T-helper 1 cell treated with Interleukin-12 subunit alpha and Interleukin-12 subunit beta and Interleukin-4 antibody, amounts not matched to agents 30 μg/mL and 1 μg/mL, for 36 hours (primary cell): ENCODE data around the gene NEK4.

ENCODE experiments used
- H3K27ac Mint-ChIP-seq: one replicate; pipeline ENCODE4 v1.8.0; 2021; ENCODE audit warnings: mild to moderate bottlenecking, mixed read lengths
- H3K27me3 Mint-ChIP-seq: one replicate; pipeline ENCODE4 v1.8.0; 2021; ENCODE audit warnings: low read depth, mixed read lengths
- H3K36me3 Mint-ChIP-seq: one replicate; pipeline ENCODE4 v1.8.0; 2021; ENCODE audit warnings: low read depth, mixed read lengths
- H3K4me1 Mint-ChIP-seq: one replicate; pipeline ENCODE4 v1.8.0; 2021; ENCODE audit warnings: low read depth, mixed read lengths
- H3K4me3 Mint-ChIP-seq: one replicate; pipeline ENCODE4 v1.8.0; 2021; ENCODE audit warnings: mild to moderate bottlenecking, moderate library complexity, mixed read lengths
- H3K9me3 Mint-ChIP-seq: one replicate; pipeline ENCODE4 v1.8.0; 2021; ENCODE audit warnings: mixed read lengths

Gene NEK4

GRCh38 chr3:52695798-52696671, 74.7 kb downstream of the NEK4 start:
- Mint-ChIP-seq H3K36me3 (peaks cover 52% of the 10 kb centered on the region), H3K9me3 (no peaks in the 10 kb centered on the region), H3K4me3 (no peak overlapping the region), H3K27me3 (no peaks in the 10 kb centered on the region), H3K27ac (no peak overlapping the region), H3K4me1 (peaks cover 8% of the 10 kb centered on the region)

- H3K4me1 Mint-ChIP-seq: peaks cover 10% of the 10 kb centered on the region
- H3K36me3 Mint-ChIP-seq: peaks cover 62% of the 10 kb centered on the region
- H3K27me3 Mint-ChIP-seq: no peaks in the 10 kb centered on the region
- H3K9me3 Mint-ChIP-seq: no peaks in the 10 kb centered on the region
- no peak overlapping the region for H3K4me3 Mint-ChIP-seq
- H3K27ac Mint-ChIP-seq: no peak overlapping the region
Measured at GRCh38 chr3:52694528-52695189, 76.1 kb downstream of the NEK4 start.

- peak overlapping the region; percentile 45 for H3K27ac Mint-ChIP-seq
- H3K4me3 Mint-ChIP-seq: no peak overlapping the region
- peaks cover 74% of the 10 kb centered on the region for H3K36me3 Mint-ChIP-seq
- H3K27me3 Mint-ChIP-seq: no peaks in the 10 kb centered on the region
- peaks cover 17% of the 10 kb centered on the region for H3K4me1 Mint-ChIP-seq
- H3K9me3 Mint-ChIP-seq: no peaks in the 10 kb centered on the region
Measured at GRCh38 chr3:52693071-52693470, 77.7 kb downstream of the NEK4 start.

- Mint-ChIP-seq H3K27me3 (no peaks in the 10 kb centered on the region), H3K4me3 (no peak overlapping the region), H3K9me3 (no peaks in the 10 kb centered on the region), H3K36me3 (peaks cover 83% of the 10 kb centered on the region), H3K27ac (no peak overlapping the region), H3K4me1 (peaks cover 24% of the 10 kb centered on the region)
Measured at GRCh38 chr3:52690560-52690959, 80.2 kb downstream of the NEK4 start.

- H3K27ac Mint-ChIP-seq: no peak overlapping the region
- no peaks in the 10 kb centered on the region for H3K27me3 Mint-ChIP-seq
- H3K4me3 Mint-ChIP-seq: no peak overlapping the region
- H3K36me3 Mint-ChIP-seq: peaks cover 73% of the 10 kb centered on the region
- H3K4me1 Mint-ChIP-seq: peaks cover 31% of the 10 kb centered on the region
- H3K9me3 Mint-ChIP-seq: no peaks in the 10 kb centered on the region
Measured at GRCh38 chr3:52689151-52689550, 81.6 kb downstream of the NEK4 start.

- Mint-ChIP-seq H3K27ac (peak overlapping the region; percentile 15), H3K9me3 (no peaks in the 10 kb centered on the region), H3K27me3 (no peaks in the 10 kb centered on the region), H3K4me1 (peaks cover 36% of the 10 kb centered on the region), H3K4me3 (no peak overlapping the region), H3K36me3 (peaks cover 64% of the 10 kb centered on the region)
Measured at GRCh38 chr3:52688266-52688665, 82.5 kb downstream of the NEK4 start.

GRCh38 chr3:52685709-52686691, 84.7 kb downstream of the NEK4 start, which contains the start of the genes GNL3 and PBRM1:
Gene GNL3 (plus strand): TSS chr3:52686032. CDS start chr3:52686093, 61 bp downstream.
Gene PBRM1 (minus strand): TSS chr3:52685913.
- H3K36me3 Mint-ChIP-seq: peaks cover 56% of the 10 kb centered on the region
- no peaks in the 10 kb centered on the region for H3K27me3 Mint-ChIP-seq
- peaks cover 49% of the 10 kb centered on the region for H3K4me1 Mint-ChIP-seq
- H3K4me3 Mint-ChIP-seq: peak within 1 kb of the TSS; percentile 99
- H3K27ac Mint-ChIP-seq: peak within 1 kb of the TSS; percentile 98
- no peaks in the 10 kb centered on the region for H3K9me3 Mint-ChIP-seq

- no peaks in the 10 kb centered on the region for H3K27me3 Mint-ChIP-seq
- H3K4me1 Mint-ChIP-seq: peaks cover 47% of the 10 kb centered on the region
- H3K27ac Mint-ChIP-seq: peak overlapping the region; percentile 93
- peaks cover 51% of the 10 kb centered on the region for H3K36me3 Mint-ChIP-seq
- H3K4me3 Mint-ChIP-seq: peak overlapping the region; percentile 90
- no peaks in the 10 kb centered on the region for H3K9me3 Mint-ChIP-seq
Measured at GRCh38 chr3:52685285-52685708, 85.4 kb downstream of the NEK4 start.

GRCh38 chr3:52684184-52684583, 86.6 kb downstream of the NEK4 start:
- peaks cover 50% of the 10 kb centered on the region for H3K36me3 Mint-ChIP-seq
- peaks cover 51% of the 10 kb centered on the region for H3K4me1 Mint-ChIP-seq
- H3K27me3 Mint-ChIP-seq: no peaks in the 10 kb centered on the region
- no peaks in the 10 kb centered on the region for H3K9me3 Mint-ChIP-seq
- H3K27ac Mint-ChIP-seq: peak overlapping the region; percentile 93
- peak overlapping the region; percentile 90 for H3K4me3 Mint-ChIP-seq

GRCh38 chr3:52683611-52684010, 87.1 kb downstream of the NEK4 start:
- Mint-ChIP-seq H3K4me3 (peak overlapping the region; percentile 31), H3K36me3 (peaks cover 51% of the 10 kb centered on the region)

GRCh38 chr3:52682016-52682415, 88.7 kb downstream of the NEK4 start:
- Mint-ChIP-seq H3K27ac (peak overlapping the region; percentile 53), H3K4me3 (no peak overlapping the region)

More at GRCh38 chr3:52683611-52684010, 87.1 kb downstream of the NEK4 start:
- peak overlapping the region; percentile 93 for H3K27ac Mint-ChIP-seq
- H3K27me3 Mint-ChIP-seq: no peaks in the 10 kb centered on the region
- peaks cover 51% of the 10 kb centered on the region for H3K4me1 Mint-ChIP-seq
- no peaks in the 10 kb centered on the region for H3K9me3 Mint-ChIP-seq

GRCh38 chr3:52681596-52681995, 89.1 kb downstream of the NEK4 start:
- Mint-ChIP-seq H3K4me1 (peaks cover 41% of the 10 kb centered on the region), H3K4me3 (no peak overlapping the region), H3K36me3 (peaks cover 44% of the 10 kb centered on the region), H3K27me3 (no peaks in the 10 kb centered on the region), H3K27ac (no peak overlapping the region), H3K9me3 (no peaks in the 10 kb centered on the region)

More at GRCh38 chr3:52682016-52682415, 88.7 kb downstream of the NEK4 start:
- peaks cover 44% of the 10 kb centered on the region for H3K36me3 Mint-ChIP-seq
- H3K4me1 Mint-ChIP-seq: peaks cover 45% of the 10 kb centered on the region
- no peaks in the 10 kb centered on the region for H3K27me3 Mint-ChIP-seq
- no peaks in the 10 kb centered on the region for H3K9me3 Mint-ChIP-seq

GRCh38 chr3:52679811-52680210, 90.9 kb downstream of the NEK4 start:
- Mint-ChIP-seq H3K27ac (peak overlapping the region; percentile 11), H3K27me3 (no peaks in the 10 kb centered on the region), H3K36me3 (peaks cover 44% of the 10 kb centered on the region), H3K4me1 (peaks cover 40% of the 10 kb centered on the region), H3K4me3 (no peak overlapping the region), H3K9me3 (no peaks in the 10 kb centered on the region)

GRCh38 chr3:52679199-52679538, 91.6 kb downstream of the NEK4 start:
- Mint-ChIP-seq H3K36me3 (peaks cover 43% of the 10 kb centered on the region), H3K4me1 (peaks cover 35% of the 10 kb centered on the region), H3K27me3 (no peaks in the 10 kb centered on the region), H3K9me3 (no peaks in the 10 kb centered on the region), H3K27ac (no peak overlapping the region), H3K4me3 (no peak overlapping the region)
